ENCODE results near the gene DOCK3. TPM values are rescaled to one million over a fixed set of nuclear protein-coding genes. Genes with fewer than 3 reads are reported as not detected.
"Not testable (repeated sequence)": the region's sequence is repeated elsewhere in the genome, so short reads cannot be mapped to it uniquely, and the experiment has no call there.

Gene DOCK3
- total RNA-seq, 2 experiments from 2014 or later: 3.4 to 4.1 TPM

GRCh38 chr3:50840983-50841489, 166.3 kb downstream of the DOCK3 start:
- H3K36me3 Mint-ChIP-seq: no peaks in the 10 kb centered on the region
- ATAC-seq (no peak), DNase-seq (no peak)
- H3K27me3 Mint-ChIP-seq: peaks cover 5% of the 10 kb centered on the region
- no peak overlapping the region for H3K4me3 Mint-ChIP-seq
- peaks cover 4% of the 10 kb centered on the region for H3K4me1 Mint-ChIP-seq
- no peak overlapping the region for H3K27ac Mint-ChIP-seq
- CTCF ChIA-PET: no interaction called here
- H3K9me3 Mint-ChIP-seq (ENCODE audit: low read depth): no peaks in the 10 kb centered on the region

DNA sequence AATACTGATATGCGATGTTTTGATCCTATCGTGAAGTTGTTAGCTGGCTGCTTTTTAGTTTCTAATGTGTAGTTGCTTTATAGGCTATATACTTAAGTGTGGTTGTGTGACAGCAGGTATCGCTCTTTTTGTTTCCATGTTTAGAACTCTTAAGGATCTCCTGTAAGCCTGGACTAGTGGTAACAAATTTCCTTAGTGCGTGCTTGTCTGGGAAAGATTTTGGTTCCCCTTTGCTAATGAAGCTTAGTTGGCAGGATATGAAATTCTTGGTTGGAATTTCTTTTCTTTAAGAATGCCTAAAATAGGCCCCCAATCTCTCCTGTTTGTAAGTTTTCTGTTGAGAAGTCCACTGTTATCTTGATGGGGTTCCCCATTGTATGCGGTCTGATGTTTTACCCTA, 173.6 kb downstream of the DOCK3 start:
- peaks cover 3% of the 10 kb centered on the region for H3K27me3 Mint-ChIP-seq
- ATAC-seq: no peak
- DNase-seq: no peak
- H3K4me1 Mint-ChIP-seq: no peaks in the 10 kb centered on the region
- no peaks in the 10 kb centered on the region for H3K36me3 Mint-ChIP-seq
- no peak overlapping the region for H3K4me3 Mint-ChIP-seq
- H3K9me3 Mint-ChIP-seq (ENCODE audit: low read depth): peaks cover 4% of the 10 kb centered on the region
- H3K27ac Mint-ChIP-seq: no peak overlapping the region
- CTCF ChIA-PET: no interaction called here

DNA sequence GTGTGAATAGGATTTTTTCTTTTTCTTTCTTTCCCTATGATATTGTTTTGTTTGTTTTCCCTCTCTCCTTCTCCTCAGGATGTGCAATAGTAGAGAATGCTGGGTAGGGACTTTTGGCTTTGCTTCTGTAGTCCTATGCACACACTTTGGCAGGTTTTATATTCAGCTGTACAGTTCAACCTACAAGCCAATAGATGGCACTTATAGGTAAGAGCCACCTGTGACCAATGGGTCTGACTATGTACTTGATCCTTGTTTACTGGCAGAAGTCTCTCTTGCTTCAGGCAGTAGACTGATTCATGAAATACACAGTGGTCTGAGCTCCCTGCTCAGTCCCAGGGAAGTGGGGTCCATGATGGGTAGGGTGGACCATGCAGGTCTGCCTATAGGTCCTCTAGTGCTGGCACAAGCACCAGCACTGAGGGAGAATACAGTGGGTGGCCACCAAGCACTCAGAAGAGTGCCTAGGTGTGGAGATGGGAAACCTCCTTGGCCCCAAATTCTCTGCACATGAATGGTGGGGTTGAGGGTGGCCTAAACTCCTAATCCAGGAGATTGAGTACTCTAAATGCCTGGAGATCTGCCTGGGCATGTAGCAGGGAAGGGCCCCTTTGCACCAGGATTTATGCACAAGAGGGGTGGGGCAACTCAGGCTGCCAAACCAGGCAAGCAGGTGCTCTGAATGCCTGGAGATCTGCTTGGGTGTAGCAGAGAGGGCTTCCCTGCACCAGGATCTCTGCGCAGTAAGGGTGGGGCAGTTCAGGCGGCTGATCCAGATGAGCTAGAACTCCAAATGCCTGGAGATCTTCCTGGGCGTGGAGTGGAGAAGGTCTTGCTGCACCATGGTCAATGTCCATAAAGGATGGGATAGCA, 176.1 kb downstream of the DOCK3 start:
- DNase-seq (no peak), ATAC-seq (no peak)
- no peaks in the 10 kb centered on the region for H3K36me3 Mint-ChIP-seq
- no peaks in the 10 kb centered on the region for H3K4me1 Mint-ChIP-seq
- CTCF ChIA-PET: no interaction called here
- peaks cover 4% of the 10 kb centered on the region for H3K9me3 Mint-ChIP-seq (ENCODE audit: low read depth)
- H3K27me3 Mint-ChIP-seq: peaks cover 3% of the 10 kb centered on the region
- no peak overlapping the region for H3K4me3 Mint-ChIP-seq
- no peak overlapping the region for H3K27ac Mint-ChIP-seq

GRCh38 chr3:50853936-50854335, 179.2 kb downstream of the DOCK3 start:
- Mint-ChIP-seq H3K9me3 (ENCODE audit: low read depth) (no peaks in the 10 kb centered on the region), H3K27ac (no peak overlapping the region), H3K27me3 (peaks cover 2% of the 10 kb centered on the region), H3K36me3 (no peaks in the 10 kb centered on the region), H3K4me1 (no peaks in the 10 kb centered on the region), H3K4me3 (no peak overlapping the region)
- ATAC-seq: no peak
- CTCF ChIA-PET: no interaction called here
- no peak for DNase-seq

DNA sequence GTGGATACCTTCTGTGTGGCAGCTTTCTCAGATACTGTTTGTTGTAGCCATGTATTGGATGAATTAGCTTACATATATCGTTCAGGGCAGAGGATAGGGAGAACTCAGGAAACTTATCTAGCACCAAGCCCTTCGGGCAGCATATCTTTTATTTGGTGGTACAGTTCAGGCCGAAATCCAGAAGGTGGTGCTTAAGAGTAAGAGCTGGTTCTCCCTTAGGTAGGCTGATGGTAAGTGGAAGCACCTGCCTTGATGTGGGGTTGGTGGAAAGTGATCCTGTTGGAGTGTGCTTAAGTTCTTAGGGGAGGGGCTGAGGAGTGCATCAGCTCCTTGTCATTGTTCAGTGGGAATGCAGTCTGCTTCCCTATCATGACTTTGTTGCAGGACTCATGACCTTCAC, 187.5 kb downstream of the DOCK3 start:
- Mint-ChIP-seq H3K27me3 (peaks cover 15% of the 10 kb centered on the region), H3K4me3 (no peak overlapping the region), H3K9me3 (ENCODE audit: low read depth) (peaks cover 2% of the 10 kb centered on the region), H3K4me1 (no peaks in the 10 kb centered on the region), H3K27ac (no peak overlapping the region), H3K36me3 (no peaks in the 10 kb centered on the region)
- DNase-seq (no peak), ATAC-seq (no peak)
- CTCF ChIA-PET: no interaction called here

DNA sequence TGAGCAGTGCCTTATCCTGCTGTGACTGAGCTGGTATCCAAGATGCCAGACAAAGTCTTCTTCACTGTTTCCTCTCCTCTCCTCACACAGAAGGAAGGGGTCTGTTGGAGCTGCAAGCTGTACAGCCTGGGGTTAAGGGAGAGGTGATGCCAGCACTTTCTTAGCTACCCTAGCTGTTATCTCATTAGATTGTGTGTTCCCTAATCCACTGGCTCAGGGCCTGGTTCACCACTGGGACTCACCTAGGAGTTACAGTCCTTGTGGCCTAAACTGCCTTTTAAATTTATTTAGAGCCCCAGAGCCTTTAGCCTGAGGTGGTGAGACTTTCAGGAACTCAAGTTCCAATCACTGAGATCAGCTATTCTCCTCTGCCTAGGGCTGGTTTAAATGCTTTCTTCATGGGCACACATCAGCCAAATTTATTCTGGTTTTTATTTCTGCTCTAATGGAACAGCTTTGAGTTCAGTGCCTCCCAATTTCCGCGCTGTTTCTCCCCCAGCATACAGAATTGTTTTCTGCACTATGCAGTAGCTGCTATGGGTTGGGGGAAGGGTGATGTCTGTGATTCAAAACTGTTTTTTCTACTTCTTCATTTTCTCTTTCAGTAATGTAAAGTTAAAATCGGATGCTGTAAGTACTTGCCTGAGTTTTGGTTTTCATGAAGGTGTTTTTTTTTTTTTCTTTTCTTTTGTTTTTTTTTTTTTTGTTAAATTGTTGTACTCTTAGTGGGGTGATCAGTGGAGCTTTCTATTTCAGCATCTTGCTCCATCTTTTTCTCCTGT, 198.8 kb downstream of the DOCK3 start:
- DNase-seq (no peak), ATAC-seq (no peak)
- Mint-ChIP-seq H3K27ac (no peak overlapping the region), H3K9me3 (ENCODE audit: low read depth) (no peaks in the 10 kb centered on the region), H3K27me3 (peaks cover 9% of the 10 kb centered on the region), H3K4me1 (no peaks in the 10 kb centered on the region), H3K36me3 (no peaks in the 10 kb centered on the region), H3K4me3 (no peak overlapping the region)
- CTCF ChIA-PET: interaction anchor here (0.7 kb wide), 1 partner anchor 1362 kb away, joined by 3 read pairs; no protein-coding TSS in a partner anchor

GRCh38 chr3:50874876-50875275, 200.1 kb downstream of the DOCK3 start:
- DNase-seq; ATAC-seq; H3K36me3 Mint-ChIP-seq; H3K27ac Mint-ChIP-seq; CTCF ChIA-PET; H3K9me3 Mint-ChIP-seq (ENCODE audit: low read depth); H3K4me1 Mint-ChIP-seq; H3K27me3 Mint-ChIP-seq; H3K4me3 Mint-ChIP-seq: not testable (repeated sequence)

DNA sequence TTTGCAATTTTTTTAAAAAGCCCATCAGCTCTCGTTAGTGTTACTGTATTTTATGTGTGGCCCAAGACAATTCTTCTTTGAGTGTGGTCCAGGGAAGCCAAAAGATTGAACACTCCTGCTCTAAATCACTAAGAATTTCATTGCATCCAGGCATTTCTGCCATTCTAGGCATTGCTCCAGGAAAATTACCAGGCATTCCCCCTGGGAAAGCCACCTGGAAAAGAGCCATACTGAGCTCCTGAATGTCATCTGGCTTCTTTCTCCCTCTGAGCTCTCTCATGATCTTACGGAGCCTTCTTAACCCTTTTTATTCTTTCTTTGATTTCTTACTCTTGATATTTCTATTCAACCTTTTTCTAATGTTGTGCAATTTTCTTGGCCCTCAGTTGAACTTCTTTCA, 202.2 kb downstream of the DOCK3 start:
- Mint-ChIP-seq H3K27ac (no peak overlapping the region), H3K4me3 (no peak overlapping the region), H3K27me3 (peaks cover 2% of the 10 kb centered on the region), H3K36me3 (no peaks in the 10 kb centered on the region), H3K9me3 (ENCODE audit: low read depth) (peaks cover under 1% of the 10 kb centered on the region), H3K4me1 (no peaks in the 10 kb centered on the region)
- CTCF ChIA-PET: no interaction called here
- DNase-seq: no peak
- ATAC-seq: no peak

GRCh38 chr3:50882733-50883132, 208.0 kb downstream of the DOCK3 start:
- H3K36me3 Mint-ChIP-seq; H3K4me3 Mint-ChIP-seq; H3K27me3 Mint-ChIP-seq; H3K9me3 Mint-ChIP-seq (ENCODE audit: low read depth); H3K4me1 Mint-ChIP-seq; DNase-seq; H3K27ac Mint-ChIP-seq; ATAC-seq; CTCF ChIA-PET: not testable (repeated sequence)

DNA sequence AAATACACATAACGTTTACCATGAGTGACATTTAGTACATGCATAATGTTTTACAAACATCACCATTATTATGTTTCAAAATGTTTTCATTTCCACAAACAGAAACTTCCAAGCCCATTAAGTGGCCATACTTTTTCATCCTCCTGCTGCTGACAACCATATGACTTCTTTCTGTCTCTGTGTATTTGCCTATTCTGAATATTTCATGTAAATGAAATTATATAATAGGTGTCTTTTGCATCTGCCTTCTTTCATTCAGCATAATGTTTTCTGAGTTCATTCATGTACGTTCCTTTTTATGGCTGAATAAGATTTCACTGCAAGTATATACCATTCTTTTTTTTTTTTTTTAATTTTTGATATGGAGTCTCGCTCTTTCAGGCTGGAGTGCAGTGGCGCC, 209.0 kb downstream of the DOCK3 start:
- no peaks in the 10 kb centered on the region for H3K36me3 Mint-ChIP-seq
- peaks cover 4% of the 10 kb centered on the region for H3K27me3 Mint-ChIP-seq
- H3K4me1 Mint-ChIP-seq: no peaks in the 10 kb centered on the region
- H3K4me3 Mint-ChIP-seq: no peak overlapping the region
- DNase-seq (no peak), ATAC-seq (no peak)
- H3K27ac Mint-ChIP-seq: no peak overlapping the region
- peaks cover 5% of the 10 kb centered on the region for H3K9me3 Mint-ChIP-seq (ENCODE audit: low read depth)
- CTCF ChIA-PET: no interaction called here

- CTCF ChIA-PET: no interaction called here
- ATAC-seq: no peak
- no peaks in the 10 kb centered on the region for H3K4me1 Mint-ChIP-seq
- no peak overlapping the region for H3K27ac Mint-ChIP-seq
- H3K4me3 Mint-ChIP-seq: no peak overlapping the region
- no peaks in the 10 kb centered on the region for H3K36me3 Mint-ChIP-seq
- H3K27me3 Mint-ChIP-seq: peaks cover 2% of the 10 kb centered on the region
- no peak for DNase-seq
- H3K9me3 Mint-ChIP-seq (ENCODE audit: low read depth): peaks cover 5% of the 10 kb centered on the region
Observed at GRCh38 chr3:50885070-50885850, 210.5 kb downstream of the DOCK3 start.

DNA sequence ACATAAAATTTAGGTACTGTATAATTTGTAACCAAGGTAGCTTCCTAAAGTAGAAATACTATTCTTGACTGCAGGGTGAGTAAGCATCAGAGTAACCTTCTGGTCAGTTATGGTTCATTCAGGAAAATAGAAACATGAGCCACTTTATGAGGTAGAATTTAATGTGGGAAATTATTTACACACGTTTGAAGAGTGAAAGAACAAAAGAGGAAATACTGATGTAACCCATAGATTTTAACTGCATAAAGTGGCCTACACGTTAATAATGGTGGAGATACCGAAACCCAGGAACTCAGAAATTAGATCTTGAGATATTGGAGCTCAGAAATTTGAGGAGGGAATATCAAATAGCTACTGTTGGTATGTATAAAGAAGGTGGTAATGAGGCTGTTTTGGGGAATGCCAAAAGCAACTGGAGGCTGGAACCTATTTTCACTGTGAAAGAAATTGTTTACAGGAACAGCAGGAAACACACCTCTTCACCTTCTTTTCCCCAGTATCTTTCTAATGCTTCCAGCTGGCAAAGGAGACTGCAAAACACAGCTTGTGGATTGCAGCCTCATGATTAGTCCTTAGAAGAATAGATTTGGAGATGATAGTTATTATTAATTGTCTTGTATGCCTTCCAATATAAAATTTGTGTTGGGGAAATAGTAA, 216.1 kb downstream of the DOCK3 start:
- Mint-ChIP-seq H3K36me3 (peaks cover 1% of the 10 kb centered on the region), H3K9me3 (ENCODE audit: low read depth) (peaks cover 4% of the 10 kb centered on the region), H3K4me3 (no peak overlapping the region), H3K4me1 (no peaks in the 10 kb centered on the region), H3K27ac (no peak overlapping the region), H3K27me3 (peaks cover 6% of the 10 kb centered on the region)
- ATAC-seq (no peak), DNase-seq (no peak)
- CTCF ChIA-PET: no interaction called here

- H3K4me1 Mint-ChIP-seq; DNase-seq; CTCF ChIA-PET; H3K9me3 Mint-ChIP-seq (ENCODE audit: low read depth); ATAC-seq; H3K36me3 Mint-ChIP-seq; H3K4me3 Mint-ChIP-seq; H3K27ac Mint-ChIP-seq: not testable (repeated sequence)
- H3K27me3 Mint-ChIP-seq: peaks cover 18% of the 10 kb centered on the region
Observed at GRCh38 chr3:50901097-50901496, 226.4 kb downstream of the DOCK3 start.

All from activated CD8-positive, alpha-beta memory T cell treated with anti-CD3 and anti-CD28 coated beads, Interleukin-2, amount 10 ng/mL, durations not matched to agents 7 days and 5 days (primary cell).